ENCODE measurements around the gene AKNA.

- TF ChIP-seq, protein P1, sequence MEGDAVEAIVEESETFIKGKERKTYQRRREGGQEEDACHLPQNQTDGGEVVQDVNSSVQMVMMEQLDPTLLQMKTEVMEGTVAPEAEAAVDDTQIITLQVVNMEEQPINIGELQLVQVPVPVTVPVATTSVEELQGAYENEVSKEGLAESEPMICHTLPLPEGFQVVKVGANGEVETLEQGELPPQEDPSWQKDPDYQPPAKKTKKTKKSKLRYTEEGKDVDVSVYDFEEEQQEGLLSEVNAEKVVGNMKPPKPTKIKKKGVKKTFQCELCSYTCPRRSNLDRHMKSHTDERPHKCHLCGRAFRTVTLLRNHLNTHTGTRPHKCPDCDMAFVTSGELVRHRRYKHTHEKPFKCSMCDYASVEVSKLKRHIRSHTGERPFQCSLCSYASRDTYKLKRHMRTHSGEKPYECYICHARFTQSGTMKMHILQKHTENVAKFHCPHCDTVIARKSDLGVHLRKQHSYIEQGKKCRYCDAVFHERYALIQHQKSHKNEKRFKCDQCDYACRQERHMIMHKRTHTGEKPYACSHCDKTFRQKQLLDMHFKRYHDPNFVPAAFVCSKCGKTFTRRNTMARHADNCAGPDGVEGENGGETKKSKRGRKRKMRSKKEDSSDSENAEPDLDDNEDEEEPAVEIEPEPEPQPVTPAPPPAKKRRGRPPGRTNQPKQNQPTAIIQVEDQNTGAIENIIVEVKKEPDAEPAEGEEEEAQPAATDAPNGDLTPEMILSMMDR (IDR thresholded peaks at IDR 0.05), result no peak
- no peak for TF ChIP-seq POLR2A (IDR thresholded peaks at IDR 0.05)
- no peak for TF ChIP-seq POLR2AphosphoS5 (IDR thresholded peaks at IDR 0.05)
Observed at GRCh38 chr9:114365194-114365593, 22.6 kb downstream of the AKNA start.
